ENCODE measurements around the gene NEB. TPM values are rescaled to one million over a fixed set of nuclear protein-coding genes. Genes with fewer than 3 reads are reported as not detected.

The NEB gene
- total RNA-seq, 8 experiments from 2014 or later: 1.7 to 4.3 (median 3.7) TPM

DNA sequence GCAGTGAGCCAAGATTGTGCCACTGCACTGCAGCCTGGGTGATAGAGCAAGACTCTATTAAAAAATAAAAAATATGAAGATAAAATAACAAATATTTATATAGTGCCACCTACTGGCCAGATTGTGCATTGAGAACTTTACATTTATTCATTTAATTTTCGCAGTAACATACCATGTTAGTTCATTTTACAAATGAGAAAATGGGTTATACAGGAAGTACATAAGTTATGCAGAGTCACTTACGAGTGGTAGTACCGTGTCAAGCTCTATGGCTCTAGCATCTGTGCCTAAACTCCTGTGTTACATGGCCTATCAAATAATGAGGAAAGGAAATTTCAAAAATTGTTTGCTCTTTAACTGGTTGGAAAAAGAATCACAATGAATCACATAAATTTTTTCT lies 296.6 kb downstream of the NEB start:
- 7 to 100% (median 93%) methylated on average over 1 to 3 of the region's 3 CpGs; no CpG with 5 or more reads in 1 of the 10 experiments for WGBS, 10 experiments
- peak in 3 of 8 experiments; percentile 23 to 54 (median 47) for ATAC-seq (replicated peaks in 6 of 8)
- H3K4me1 ChIP-seq (replicated peaks in 1 of 2): no peaks in the 10 kb centered on the region
- in situ Hi-C loops (cut with MboI; ENCODE audit: low pct_unique_long_range_greater_than_20kb in 2 of 9, low sequenced_read_pairs in 9 of 9, unreplicated experiment in 9 of 9): loop anchor here in 1 of 9 experiments (25.0 kb wide), 1 partner anchor 175 kb away; the partner anchor contains the start of gene RBM43
- H3K4me3 ChIP-seq: no peak overlapping the region
- no peak overlapping the region for H3K27ac ChIP-seq

Other genes with a start within 250 kb of the NEB start
- gene ARL5A, start 93.9 kb upstream of the NEB start, total RNA-seq: 10 to 100 TPM; 26.2 to 64.2 (median 29.9) TPM